HG02759 (cell line): Measurements from ENCODE around the gene CRHR1.
"Not testable (repeated sequence)": the region's sequence is repeated elsewhere in the genome, so short reads cannot be mapped to it uniquely, and the experiment has no call there.

Experiments
- ATAC-seq: cut with Tn5 transposase; IDR thresholded peaks from one replicate; pipeline ENCODE4 v1.9.1; 2021; ENCODE audit warnings: mild to moderate bottlenecking, moderate library complexity; ENCODE audit not compliant: unreplicated experiment

The CRHR1 gene

GRCh38 chr17:45857977-45858708 is 74.0 kb downstream of the CRHR1 start:
- no peak for ATAC-seq

- ATAC-seq = no peak
These were observed 77.0 kb downstream of the CRHR1 start for GRCh38 chr17:45861165-45861564.

- ATAC-seq = not testable (repeated sequence)
These were observed 78.0 kb downstream of the CRHR1 start for GRCh38 chr17:45862127-45862526.

- no peak for ATAC-seq
These were observed 79.9 kb downstream of the CRHR1 start for GRCh38 chr17:45863857-45864654.

- ATAC-seq = no peak
These were observed 83.1 kb downstream of the CRHR1 start for GRCh38 chr17:45867171-45867570.

GRCh38 chr17:45867702-45868101 is 83.6 kb downstream of the CRHR1 start:
- no peak for ATAC-seq

GRCh38 chr17:45868276-45868675 is 84.2 kb downstream of the CRHR1 start:
- no peak for ATAC-seq

GRCh38 chr17:45869676-45870341 is 85.7 kb downstream of the CRHR1 start:
- no peak for ATAC-seq

GRCh38 chr17:45870342-45870974 is 86.3 kb downstream of the CRHR1 start:
- no peak for ATAC-seq

GRCh38 chr17:45871718-45872117 is 87.6 kb downstream of the CRHR1 start:
- ATAC-seq = no peak

- ATAC-seq = no peak
These were observed 89.6 kb downstream of the CRHR1 start for GRCh38 chr17:45873728-45874127.

- ATAC-seq = no peak
These were observed 90.0 kb downstream of the CRHR1 start for GRCh38 chr17:45874151-45874550.

GRCh38 chr17:45876539-45876938 is 92.4 kb downstream of the CRHR1 start:
- no peak for ATAC-seq

- no peak for ATAC-seq
These were observed 93.3 kb downstream of the CRHR1 start for GRCh38 chr17:45877467-45877866.

- ATAC-seq = no peak
These were observed 98.9 kb downstream of the CRHR1 start for GRCh38 chr17:45883063-45883462.
